Fibroblast of skin of right biceps (primary cell): ENCODE measurements around the gene RBM10.

Experiments
- DNase-seq: peaks from one replicate; pipeline ENCODE4 v3.0.0-alpha.2; 2013

RBM10 gene

DNA sequence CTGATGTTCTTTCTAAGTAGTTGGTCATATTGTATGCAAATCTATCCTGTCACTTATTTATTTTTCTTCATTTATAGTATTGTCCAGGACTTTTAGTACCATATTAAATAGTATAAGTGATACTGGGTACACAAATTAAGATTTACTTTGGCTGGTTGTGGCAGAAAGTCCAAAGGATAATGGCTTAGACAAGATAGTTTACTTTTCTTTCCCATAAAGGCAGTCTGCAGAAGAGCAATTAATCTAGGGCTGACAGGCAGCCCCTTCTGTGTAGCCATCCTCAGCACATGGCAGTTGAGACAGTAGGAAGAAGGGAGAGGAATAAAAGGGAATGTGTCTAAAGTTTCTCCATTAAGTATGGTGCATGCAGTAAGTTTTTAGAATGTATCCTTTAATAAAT lies 6.4 kb downstream of the RBM10 start:
- no peak for DNase-seq

- DNase-seq, result no peak
These were observed 11.8 kb downstream of the RBM10 start for GRCh38 chrX:47156611-47157520.

DNA sequence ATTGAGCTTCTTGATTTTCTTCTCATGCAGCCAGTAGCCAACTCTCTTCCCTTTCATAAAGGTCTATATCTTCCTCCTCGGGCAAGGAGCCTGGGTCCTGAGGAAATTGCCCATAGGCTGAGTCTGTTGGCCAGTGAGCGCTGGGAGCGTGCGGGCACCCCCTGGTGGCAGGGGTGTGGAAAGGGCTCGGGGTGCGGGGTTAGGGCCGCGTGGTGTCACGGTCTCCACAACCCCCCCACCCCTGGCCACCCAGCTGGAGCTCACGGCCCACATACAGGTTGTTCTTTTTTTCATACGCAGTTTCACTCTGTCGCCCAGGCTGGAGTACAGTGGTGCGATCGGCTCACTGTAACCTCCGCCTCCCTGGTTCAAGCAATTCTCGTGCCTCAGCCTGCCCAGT lies 13.1 kb downstream of the RBM10 start:
- DNase-seq, result no peak

DNA sequence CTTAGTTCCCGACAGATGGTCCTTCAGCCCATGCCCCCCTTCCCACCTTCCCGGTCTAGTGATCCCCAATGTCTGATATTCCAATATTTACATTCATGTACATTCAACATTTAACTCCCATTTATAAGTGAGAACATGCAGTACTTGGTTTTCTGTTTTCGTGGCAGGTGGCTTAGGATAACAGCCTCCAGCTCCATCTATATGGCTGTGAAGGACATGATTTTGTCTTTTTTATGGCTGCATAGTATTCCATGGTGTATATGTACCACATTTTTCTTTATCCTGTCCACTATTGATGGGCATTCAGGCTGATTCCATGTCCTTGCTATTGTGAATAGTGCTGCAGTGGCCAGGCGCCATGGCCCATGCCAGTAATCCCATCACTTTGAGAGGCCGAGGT lies 13.8 kb downstream of the RBM10 start:
- DNase-seq, result no peak

GRCh38 chrX:47160781-47161180 lies 15.8 kb downstream of the RBM10 start:
- DNase-seq, result no peak

DNA sequence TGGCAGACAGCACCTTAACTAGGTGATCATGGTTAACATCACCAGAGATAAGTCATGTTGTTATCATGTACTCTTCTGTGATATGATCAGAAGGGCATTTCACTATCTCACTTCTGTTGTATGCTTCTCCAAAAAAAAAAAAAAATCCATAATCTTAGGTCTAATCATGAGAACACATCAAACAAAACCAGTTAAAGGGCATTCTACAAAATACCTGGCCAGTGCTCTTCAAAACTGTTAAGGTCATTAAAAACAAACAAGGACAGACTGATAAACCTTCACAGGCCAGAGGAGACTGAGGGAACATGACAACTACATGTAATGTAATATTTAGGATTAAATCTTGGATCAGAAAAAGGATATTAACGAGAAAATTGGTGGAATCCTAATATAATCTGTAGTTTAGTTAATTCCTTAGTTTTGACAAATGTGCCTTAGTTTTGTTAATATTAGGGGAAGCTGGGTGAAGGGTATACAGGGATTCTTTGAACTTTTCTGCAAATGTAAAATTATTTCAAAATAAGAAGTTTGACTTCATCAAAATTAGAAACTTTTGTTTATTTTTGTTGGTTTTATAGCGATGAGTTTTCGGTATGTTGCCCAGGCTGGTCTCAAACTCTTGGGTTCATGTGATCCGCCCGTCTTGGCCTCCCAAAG lies 18.0 kb downstream of the RBM10 start:
- DNase-seq, result no peak

DNA sequence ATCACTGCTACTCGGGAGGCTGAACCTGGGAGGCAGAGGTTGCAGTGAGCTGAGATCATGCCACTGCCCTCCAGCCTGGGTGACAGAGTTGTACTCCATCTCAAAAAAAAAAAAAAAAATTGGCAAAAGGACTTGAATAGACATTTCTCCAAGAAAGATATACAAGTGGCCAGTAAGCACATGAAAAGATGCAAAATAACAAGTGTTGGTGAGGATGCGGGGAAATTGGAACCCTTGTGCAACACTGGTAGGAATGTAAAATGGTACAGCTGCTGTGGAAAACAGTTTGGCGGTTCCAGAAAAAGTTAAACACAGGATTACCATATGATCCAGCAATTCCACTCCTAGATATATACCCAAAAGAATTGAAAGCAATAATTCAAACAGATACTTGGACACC lies 19.4 kb downstream of the RBM10 start:
- no peak for DNase-seq

GRCh38 chrX:47166126-47166525 lies 21.1 kb downstream of the RBM10 start:
- DNase-seq, result no peak

- DNase-seq, result no peak
These were observed 23.6 kb downstream of the RBM10 start for GRCh38 chrX:47168495-47169073.

DNA sequence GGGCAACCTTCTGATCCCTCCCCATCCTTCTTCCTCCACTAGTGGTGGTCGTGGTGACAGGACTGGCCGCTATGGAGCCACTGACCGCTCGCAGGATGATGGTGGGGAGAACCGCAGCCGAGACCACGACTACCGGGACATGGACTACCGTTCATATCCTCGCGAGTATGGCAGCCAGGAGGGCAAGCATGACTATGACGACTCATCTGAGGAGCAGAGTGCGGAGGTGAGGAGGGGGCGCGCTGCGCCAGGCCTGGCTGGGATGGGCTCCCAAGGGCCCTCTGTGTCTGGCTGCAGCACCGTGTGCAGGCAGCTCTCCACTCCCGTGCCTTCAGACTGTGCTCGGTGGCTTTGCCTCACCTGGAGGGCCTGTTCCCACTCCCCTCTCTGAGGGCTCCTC lies 24.3 kb downstream of the RBM10 start:
- no peak for DNase-seq

- no peak for DNase-seq
These were observed 24.9 kb downstream of the RBM10 start for GRCh38 chrX:47169726-47170515.

DNA sequence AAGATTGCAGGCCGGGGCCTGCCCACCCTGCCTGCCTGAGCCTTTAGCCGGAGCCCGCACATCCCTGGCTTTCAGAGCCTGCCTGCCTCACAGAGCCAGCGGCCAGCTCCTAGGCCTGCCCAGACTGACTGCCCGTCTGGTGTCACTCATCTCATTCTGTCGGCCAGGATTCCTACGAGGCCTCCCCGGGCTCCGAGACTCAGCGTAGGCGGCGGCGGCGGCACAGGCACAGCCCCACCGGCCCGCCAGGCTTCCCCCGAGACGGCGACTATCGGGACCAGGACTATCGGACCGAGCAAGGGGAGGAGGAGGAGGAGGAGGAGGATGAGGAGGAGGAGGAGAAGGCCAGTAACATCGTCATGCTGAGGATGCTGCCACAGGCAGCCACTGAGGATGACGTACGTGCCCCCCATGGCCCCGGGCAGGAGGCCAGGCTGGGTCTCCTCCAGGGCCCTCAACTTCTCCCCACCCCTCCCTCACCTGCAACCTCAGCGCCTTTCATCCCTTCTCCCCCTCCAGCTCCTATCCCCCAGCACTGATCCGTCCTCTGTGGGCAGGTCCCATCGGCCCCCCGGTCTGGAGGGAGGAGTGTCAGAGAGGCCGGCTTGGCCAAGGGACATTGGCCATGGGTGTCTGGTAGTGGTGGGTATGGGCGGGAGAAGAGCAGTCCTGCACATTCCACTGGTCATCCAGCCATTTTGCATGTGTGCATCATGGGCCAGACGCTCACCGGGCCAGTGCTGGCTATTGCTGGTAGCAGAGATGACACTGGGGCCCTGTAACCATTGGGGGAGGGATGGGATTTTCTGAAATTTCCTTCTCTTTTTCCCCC lies 26.1 kb downstream of the RBM10 start:
- no peak for DNase-seq

- DNase-seq, result no peak
These were observed 27.0 kb downstream of the RBM10 start for GRCh38 chrX:47171996-47172395.

DNA sequence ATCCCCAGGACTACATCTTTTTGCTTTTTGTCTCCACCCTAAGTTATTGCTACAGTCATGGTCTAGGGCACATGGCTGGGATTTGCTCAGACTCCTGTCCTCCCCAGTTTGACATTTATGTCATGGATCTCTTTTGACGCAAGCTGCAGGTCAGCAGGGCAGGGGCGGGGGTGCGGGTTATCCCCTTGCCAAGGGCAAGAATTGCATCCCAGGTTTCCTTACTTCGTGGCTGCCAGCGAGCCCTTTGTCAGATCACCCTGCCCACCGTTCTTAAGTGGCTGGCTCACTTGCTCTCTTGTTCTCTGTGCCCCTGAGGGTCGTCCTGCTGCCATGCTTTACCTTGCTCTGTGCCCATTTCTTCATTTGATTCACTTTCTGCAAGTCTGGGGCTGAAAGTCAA lies 27.5 kb downstream of the RBM10 start:
- no peak for DNase-seq

GRCh38 chrX:47172971-47173792 lies 28.2 kb downstream of the RBM10 start:
- DNase-seq, result no peak

DNA sequence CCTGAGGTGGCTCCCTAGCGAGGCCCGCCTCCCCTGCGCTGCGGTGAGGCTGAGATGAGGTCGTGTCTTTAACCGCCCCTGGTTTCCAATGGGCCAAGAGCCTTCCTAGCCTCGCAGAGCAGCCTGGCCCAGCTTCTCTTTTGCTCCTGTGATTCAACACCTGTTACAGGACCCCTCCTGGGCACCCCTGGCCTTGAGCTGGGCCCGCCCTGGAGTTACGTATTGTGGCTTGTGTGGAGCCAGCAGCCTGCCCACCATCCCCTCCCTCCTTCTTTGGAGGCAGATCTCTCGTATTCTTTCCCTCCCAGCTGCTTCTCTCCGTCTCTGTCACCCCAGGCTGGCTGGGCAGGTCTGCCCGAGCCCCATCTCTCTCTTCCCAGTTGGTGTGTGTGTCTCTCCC lies 29.4 kb downstream of the RBM10 start:
- DNase-seq, result no peak

GRCh38 chrX:47174846-47175587 lies 30.0 kb downstream of the RBM10 start:
- no peak for DNase-seq

DNA sequence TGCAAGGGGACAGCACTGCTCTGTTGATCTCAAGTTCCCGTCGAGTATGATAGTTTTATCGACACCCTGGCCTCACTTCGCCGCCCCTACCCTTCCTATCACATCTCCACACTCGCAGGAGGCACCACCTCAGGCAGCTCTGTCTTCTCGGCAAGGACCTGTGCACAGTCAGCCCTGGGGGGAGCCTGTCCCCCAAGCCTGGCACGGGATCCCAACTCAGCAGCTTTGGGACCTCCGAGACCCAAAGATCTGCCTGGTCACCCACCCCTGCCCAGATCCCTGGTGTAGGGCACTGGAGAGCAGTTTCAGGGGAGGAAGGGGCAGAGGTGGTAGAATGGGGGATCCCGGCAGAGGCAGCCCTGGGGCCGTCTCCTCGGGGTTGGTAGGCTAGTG lies 30.6 kb downstream of the RBM10 start:
- no peak for DNase-seq

GRCh38 chrX:47176101-47176740 lies 31.2 kb downstream of the RBM10 start:
- DNase-seq, result no peak

DNA sequence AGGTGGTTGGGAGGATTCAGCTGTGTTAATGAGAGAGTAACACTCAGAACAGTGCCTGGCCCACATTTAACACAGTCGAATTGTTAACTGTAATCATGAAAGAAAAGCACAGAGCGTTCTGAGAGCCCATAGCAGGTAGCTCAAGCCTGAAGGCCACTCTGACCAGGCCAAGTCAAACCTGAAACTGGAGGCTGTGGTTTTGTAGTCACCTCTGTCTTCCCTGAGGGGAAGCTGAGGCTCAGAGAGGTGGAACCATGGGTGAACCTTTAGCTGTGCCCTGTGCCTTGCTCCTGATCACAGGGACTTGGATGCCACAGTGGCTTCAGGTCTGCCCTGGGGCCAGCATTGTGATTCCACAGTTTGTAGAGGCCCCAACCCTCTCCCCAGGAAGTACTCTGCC lies 32.1 kb downstream of the RBM10 start:
- no peak for DNase-seq
